ENCODE data around the gene ZCWPW1.

DNA sequence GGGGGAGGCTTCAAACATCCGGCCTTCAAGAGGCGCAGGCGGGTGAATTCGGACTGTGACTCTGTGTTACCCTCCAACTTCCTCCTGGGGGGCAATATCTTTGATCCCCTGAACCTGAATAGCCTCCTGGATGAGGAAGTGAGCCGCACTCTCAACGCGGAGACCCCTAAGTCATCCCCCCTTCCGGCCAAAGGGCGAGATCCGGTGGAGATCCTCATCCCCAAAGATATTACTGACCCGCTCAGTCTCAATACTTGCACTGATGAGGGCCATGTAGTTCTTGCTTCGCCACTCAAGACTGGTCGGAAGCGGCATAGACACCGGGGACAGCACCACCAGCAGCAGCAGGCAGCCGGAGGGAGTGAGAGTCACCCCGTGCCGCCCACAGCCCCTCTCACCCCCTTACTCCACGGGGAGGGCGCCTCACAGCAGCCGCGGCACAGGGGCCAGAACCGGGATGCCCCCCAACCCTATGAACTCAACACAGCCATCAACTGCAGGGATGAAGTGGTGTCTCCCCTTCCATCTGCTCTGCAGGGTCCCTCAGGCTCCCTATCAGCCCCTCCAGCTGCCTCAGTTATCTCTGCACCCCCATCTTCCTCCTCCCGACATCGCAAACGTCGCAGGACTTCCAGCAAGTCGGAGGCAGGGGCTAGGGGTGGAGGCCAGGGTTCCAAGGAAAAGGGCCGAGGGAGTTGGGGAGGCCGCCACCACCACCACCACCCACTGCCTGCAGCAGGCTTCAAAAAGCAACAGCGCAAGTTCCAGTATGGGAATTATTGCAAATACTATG, 2.2 kb upstream of the ZCWPW1 start:
- TF ChIP-seq, protein P1, sequence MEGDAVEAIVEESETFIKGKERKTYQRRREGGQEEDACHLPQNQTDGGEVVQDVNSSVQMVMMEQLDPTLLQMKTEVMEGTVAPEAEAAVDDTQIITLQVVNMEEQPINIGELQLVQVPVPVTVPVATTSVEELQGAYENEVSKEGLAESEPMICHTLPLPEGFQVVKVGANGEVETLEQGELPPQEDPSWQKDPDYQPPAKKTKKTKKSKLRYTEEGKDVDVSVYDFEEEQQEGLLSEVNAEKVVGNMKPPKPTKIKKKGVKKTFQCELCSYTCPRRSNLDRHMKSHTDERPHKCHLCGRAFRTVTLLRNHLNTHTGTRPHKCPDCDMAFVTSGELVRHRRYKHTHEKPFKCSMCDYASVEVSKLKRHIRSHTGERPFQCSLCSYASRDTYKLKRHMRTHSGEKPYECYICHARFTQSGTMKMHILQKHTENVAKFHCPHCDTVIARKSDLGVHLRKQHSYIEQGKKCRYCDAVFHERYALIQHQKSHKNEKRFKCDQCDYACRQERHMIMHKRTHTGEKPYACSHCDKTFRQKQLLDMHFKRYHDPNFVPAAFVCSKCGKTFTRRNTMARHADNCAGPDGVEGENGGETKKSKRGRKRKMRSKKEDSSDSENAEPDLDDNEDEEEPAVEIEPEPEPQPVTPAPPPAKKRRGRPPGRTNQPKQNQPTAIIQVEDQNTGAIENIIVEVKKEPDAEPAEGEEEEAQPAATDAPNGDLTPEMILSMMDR (IDR thresholded peaks at IDR 0.05; ENCODE audit: low read depth, low read length) = no peak
- TF ChIP-seq POLR2A (IDR thresholded peaks at IDR 0.05; ENCODE audit: extremely low read depth, insufficient read length) = no peak
